Endothelial cell of umbilical vein (primary cell): ENCODE results near the gene FBXO10.

Experiments
- EZH2 ChIP-seq: IDR thresholded peaks from 2 replicates; pipeline ENCODE4 v1.6.1; 2012; ENCODE audit warnings: borderline replicate concordance, low read depth, mild to moderate bottlenecking, moderate library complexity, low read length, inconsistent platforms; ENCODE audit not compliant: severe bottlenecking
- GATA2 ChIP-seq: IDR thresholded peaks from 2 replicates; pipeline ENCODE4 v1.7.0; 2011; ENCODE audit warnings: low read depth, mild to moderate bottlenecking, moderate library complexity, mixed read lengths, low read length; ENCODE audit not compliant: insufficient read length, insufficient read depth
- JUN ChIP-seq: IDR thresholded peaks from 2 replicates; pipeline ENCODE4 v1.6.1; 2011; ENCODE audit warnings: borderline replicate concordance, low read depth; ENCODE audit not compliant: insufficient read length, insufficient read depth
- POLR2A ChIP-seq: IDR thresholded peaks from 2 replicates; pipeline ENCODE4 v1.6.1; 2012; ENCODE audit warnings: low read depth, mild to moderate bottlenecking, control low read depth, low read length
- POLR2AphosphoS5 ChIP-seq: IDR thresholded peaks from 2 replicates; pipeline ENCODE4 v1.6.1; 2012; ENCODE audit warnings: low read depth, mild to moderate bottlenecking, control low read depth, low read length, moderate library complexity; ENCODE audit not compliant: insufficient read depth
- TF ChIP-seq, protein P1 (sequence below), 2 donors: IDR thresholded peaks; 1 replicate in 1 of 2; 2 replicates in 1 of 2; pipeline ENCODE4 v1.5.1; 2011; ENCODE audit warnings: low read length in 2 of 2, mild to moderate bottlenecking in 2 of 2, moderate library complexity in 2 of 2, control low read depth in 1 of 2, inconsistent platforms in 1 of 2, low read depth in 1 of 2; ENCODE audit not compliant: insufficient read depth in 1 of 2; ENCODE audit errors: extremely low read depth in 1 of 2

DNA sequence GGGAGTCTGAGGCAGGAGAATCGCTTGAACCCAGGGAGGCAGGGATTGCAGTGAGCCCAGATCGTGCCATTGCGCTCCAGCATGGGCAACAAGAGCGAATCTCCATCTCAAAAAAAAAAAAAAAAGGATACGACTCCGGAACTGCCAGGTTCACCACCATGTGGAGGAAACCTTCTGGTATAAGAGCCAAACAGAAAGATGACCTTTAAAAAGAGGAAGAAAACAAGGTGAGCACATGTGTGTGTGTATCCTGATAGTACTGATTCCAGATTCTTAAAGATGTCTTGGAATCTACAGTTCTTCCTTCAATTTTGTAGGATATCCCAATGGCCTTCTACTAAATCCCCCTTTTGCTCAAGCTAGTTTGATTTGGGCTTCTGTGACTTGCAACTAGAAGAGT is 33.7 kb downstream of the FBXO10 start:
- TF ChIP-seq, protein P1, sequence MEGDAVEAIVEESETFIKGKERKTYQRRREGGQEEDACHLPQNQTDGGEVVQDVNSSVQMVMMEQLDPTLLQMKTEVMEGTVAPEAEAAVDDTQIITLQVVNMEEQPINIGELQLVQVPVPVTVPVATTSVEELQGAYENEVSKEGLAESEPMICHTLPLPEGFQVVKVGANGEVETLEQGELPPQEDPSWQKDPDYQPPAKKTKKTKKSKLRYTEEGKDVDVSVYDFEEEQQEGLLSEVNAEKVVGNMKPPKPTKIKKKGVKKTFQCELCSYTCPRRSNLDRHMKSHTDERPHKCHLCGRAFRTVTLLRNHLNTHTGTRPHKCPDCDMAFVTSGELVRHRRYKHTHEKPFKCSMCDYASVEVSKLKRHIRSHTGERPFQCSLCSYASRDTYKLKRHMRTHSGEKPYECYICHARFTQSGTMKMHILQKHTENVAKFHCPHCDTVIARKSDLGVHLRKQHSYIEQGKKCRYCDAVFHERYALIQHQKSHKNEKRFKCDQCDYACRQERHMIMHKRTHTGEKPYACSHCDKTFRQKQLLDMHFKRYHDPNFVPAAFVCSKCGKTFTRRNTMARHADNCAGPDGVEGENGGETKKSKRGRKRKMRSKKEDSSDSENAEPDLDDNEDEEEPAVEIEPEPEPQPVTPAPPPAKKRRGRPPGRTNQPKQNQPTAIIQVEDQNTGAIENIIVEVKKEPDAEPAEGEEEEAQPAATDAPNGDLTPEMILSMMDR (IDR thresholded peaks at IDR 0.05; ENCODE audit: extremely low read depth in 1 of 2, insufficient read depth in 1 of 2, low read depth in 1 of 2, low read length in 2 of 2) = no peak
- TF ChIP-seq POLR2AphosphoS5 = no peak
- TF ChIP-seq EZH2 = no peak
- TF ChIP-seq GATA2 = no peak
- no peak for TF ChIP-seq POLR2A
- TF ChIP-seq JUN = no peak
